Spleen (tissue), 11 donors: ENCODE measurements around the gene PRPF8. TPM values are rescaled to one million over a fixed set of nuclear protein-coding genes. Genes with fewer than 3 reads are reported as not detected.

Experiments used
- DNase-seq: peaks from one replicate; pipeline ENCODE4 v3.0.0-alpha.2; 2020
- H3K27ac ChIP-seq, 8 donors: fragments of 200-600 bp; sonication (generic) in 7 of 8; 1 replicate in 4 of 8; 2 replicates in 4 of 8; pipeline versions ENCODE4 v1.5.0 to v1.8.0; 2016 to 2021; ENCODE audit warnings: inconsistent platforms in 4 of 8, mild to moderate bottlenecking in 4 of 8, moderate library complexity in 1 of 8
- H3K27me3 ChIP-seq, 7 donors: fragments of 200-600 bp; sonication (generic) in 6 of 7; replicated peaks in 1 of 7; 1 replicate in 4 of 7; 2 replicates in 3 of 7; pipeline versions ENCODE4 v1.5.0 to v1.8.0; 2016 to 2021; ENCODE audit warnings: inconsistent platforms in 3 of 7, mild to moderate bottlenecking in 1 of 7
- H3K36me3 ChIP-seq, 6 donors: fragments of 200-600 bp; sonication (generic) in 5 of 6; 1 replicate in 4 of 6; 2 replicates in 2 of 6; pipeline versions ENCODE4 v1.5.0 to v1.8.0; 2016 to 2021; ENCODE audit warnings: inconsistent platforms in 2 of 6
- H3K4me1 ChIP-seq, 6 donors: fragments of 200-600 bp; sonication (generic) in 5 of 6; 1 replicate in 3 of 6; 2 replicates in 3 of 6; pipeline versions ENCODE4 v1.5.0 to v1.8.0; 2016 to 2021; ENCODE audit warnings: inconsistent platforms in 3 of 6
- H3K4me3 ChIP-seq, 8 donors: fragments of 200-600 bp; sonication (generic) in 7 of 8; 1 replicate in 4 of 8; 2 replicates in 4 of 8; pipeline versions ENCODE4 v1.5.0 to v1.8.0; 2016 to 2021; ENCODE audit warnings: inconsistent platforms in 4 of 8, mild to moderate bottlenecking in 4 of 8, moderate library complexity in 2 of 8
- H3K9me3 ChIP-seq, 8 donors: fragments of 200-600 bp; sonication (generic) in 7 of 8; 1 replicate in 4 of 8; 2 replicates in 4 of 8; pipeline versions ENCODE4 v1.5.0 to v1.8.0; 2016 to 2021; ENCODE audit warnings: inconsistent platforms in 4 of 8
- POLR2A ChIP-seq, 3 donors: fragments of 450-650 bp; IDR thresholded peaks; one replicate each; pipeline ENCODE4 v1.5.1; 2017; ENCODE audit warnings: antibody characterized with exemption in 3 of 3, mild to moderate bottlenecking in 1 of 3
- POLR2AphosphoS5 ChIP-seq, 3 donors: sonication (generic); formaldehyde crosslinking; IDR thresholded peaks; one replicate each; pipeline ENCODE4 v1.5.1; 2017; ENCODE audit warnings: antibody characterized with exemption in 3 of 3
- WGBS, 5 donors: extraction: QIAGEN DNeasy Blood & Tissue Kit in 3 of 5; methylation state at CpG; one replicate each; pipeline versions ENCODE4 v1.1.5 to v1.1.7; 2013 to 2018; 5-methylcytosine and 5-hydroxymethylcytosine counted together
- intact Hi-C: fragments of 100-400 bp; cut with DNase I; formaldehyde crosslinking; loops from one replicate; pipeline ENCODE4 v1.15.0; 2023; ENCODE audit warnings: low total_unique reads
- polyA plus RNA-seq, 3 donors: library from polyadenylated mRNA; stranded (reverse); fragments of 200-250 nt; gene quantifications; one replicate each; pipeline ENCODE4 v1.2.1, GENCODE V29; 2013
- total RNA-seq, 7 donors: library from RNA; depleted of rRNA in 3 of 7; stranded (reverse); fragments of >200 nt in 3 of 7; fragmentation: NEBNext Ultra II Directional in 4 of 7; extraction: Animal tissue kit (Norgen Biotek cat#: 25700) in 4 of 7; gene quantifications; one replicate each; pipeline versions ENCODE4 v1.1.0 to v1.2.1, GENCODE V29; 2016 to 2021
- TF ChIP-seq, protein P1 (sequence below), 11 experiments: fragments of 200-600 bp in 7 of 11; fragments of 450-650 bp in 4 of 11; sonication (generic) in 4 of 11; IDR thresholded peaks in 8 of 11; conservative IDR thresholded peaks in 3 of 11; 1 replicate in 7 of 11; 2 replicates in 4 of 11; pipeline versions ENCODE4 v1.4.0 to v1.8.0; 2016 to 2021; ENCODE audit warnings: antibody characterized with exemption in 11 of 11, inconsistent platforms in 4 of 11, mild to moderate bottlenecking in 1 of 11
- donor health status: healthy with polysubstance abuse.
- donor health status: DM: no; HTN: no; CAD: no; lungs with moderate emphysema.
- donor health status: DM: no; HTN: no; CAD: no.
- donor health status: Bipolar disorder and iron deficiency.
- donor health status: healthy.
- donor health status: DM: no; HTN: no; CAD: no.
- donor health status: DM: yes; HTN: yes; CAD: no.

PRPF8 gene
- total and polyA plus RNA-seq, 10 donors = 67.2 to 320 (median 239) TPM

DNA sequence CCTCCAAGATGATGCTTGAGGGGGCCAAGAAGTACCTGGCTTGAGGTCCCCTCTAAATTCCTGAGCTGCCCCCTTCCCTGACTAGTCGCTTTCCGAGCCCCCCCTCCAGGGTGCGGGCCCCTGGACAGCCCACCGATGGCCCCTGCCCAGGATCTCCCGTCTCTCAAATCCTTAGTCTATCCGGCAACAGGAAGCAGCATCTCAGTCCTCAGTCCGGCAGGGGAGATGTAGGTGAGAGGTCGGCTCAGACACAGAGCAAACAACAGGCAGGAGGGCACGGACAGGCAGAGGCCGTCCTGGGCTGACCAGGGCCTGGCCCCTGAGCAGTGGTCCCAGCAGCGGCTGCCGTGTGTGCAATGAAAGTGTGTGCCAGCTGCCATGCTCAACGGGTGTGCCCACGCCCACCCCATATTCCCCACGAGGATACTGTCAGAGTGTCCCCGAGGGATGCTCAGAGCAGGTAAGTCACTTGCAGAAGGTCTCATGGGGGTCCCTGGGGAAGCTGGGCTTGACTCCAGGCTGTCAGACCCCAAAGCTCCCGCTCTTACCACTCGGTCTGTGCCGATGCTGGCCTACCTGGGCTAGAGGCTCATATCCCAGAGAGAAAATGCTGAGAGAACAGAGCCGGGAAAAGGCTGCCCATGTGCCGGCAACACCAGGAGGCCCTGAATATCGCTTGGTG, 63.3 kb downstream of the PRPF8 start:
- WGBS, 5 donors = 68 to 87% (median 76%) methylated on average over 8 to 22 of the region's 22 CpGs
- Histone ChIP-seq H3K4me3 (no peak overlapping the region), H3K9me3 (no peaks in the 10 kb centered on the region), H3K27ac (peak overlapping the region in 1 of 8 donors; percentile 14), H3K36me3 (peaks cover 0 to 87% (median 2%) of the 10 kb centered on the region in 6 donors), H3K4me1 (peaks cover 7 to 78% (median 48%) of the 10 kb centered on the region in 6 donors), H3K27me3 (no peaks in the 10 kb centered on the region)
- intact Hi-C loops = no loop called here
- no peak for TF ChIP-seq POLR2A (IDR thresholded peaks at IDR 0.05)
- peak in 2 of 3 donors; percentile 17 to 26 for TF ChIP-seq POLR2AphosphoS5 (IDR thresholded peaks at IDR 0.05)
- DNase-seq = no peak

DNA sequence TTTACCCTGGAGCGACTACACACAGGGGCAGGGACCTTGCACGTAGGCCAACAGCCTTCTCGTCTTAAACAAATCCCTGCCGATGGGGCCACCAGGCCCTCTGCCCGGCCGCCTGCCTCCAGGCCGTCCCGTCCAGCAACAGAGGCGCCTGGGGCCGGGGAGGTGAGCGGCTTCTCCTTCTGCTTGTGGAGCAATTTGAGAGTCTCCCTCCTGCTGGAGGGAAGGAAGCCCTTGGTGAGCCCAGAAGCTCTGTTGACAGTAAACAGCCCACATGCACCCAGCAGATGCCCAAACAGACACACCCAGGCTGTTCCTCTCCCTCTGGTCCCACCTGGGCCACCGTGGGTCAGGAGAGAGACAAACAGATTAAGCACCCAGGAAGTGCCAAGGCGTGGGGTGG, 64.2 kb downstream of the PRPF8 start:
- Histone ChIP-seq H3K4me3 (no peak overlapping the region), H3K27me3 (no peaks in the 10 kb centered on the region), H3K36me3 (peaks cover 0 to 93% (median 2%) of the 10 kb centered on the region in 6 donors), H3K9me3 (no peaks in the 10 kb centered on the region), H3K4me1 (peaks cover 1 to 71% (median 39%) of the 10 kb centered on the region in 6 donors), H3K27ac (no peak overlapping the region)
- intact Hi-C loops = no loop called here
- TF ChIP-seq POLR2AphosphoS5 (IDR thresholded peaks at IDR 0.05) = peak in 1 of 3 donors; percentile 23
- no peak for TF ChIP-seq POLR2A (IDR thresholded peaks at IDR 0.05)
- TF ChIP-seq, protein P1, sequence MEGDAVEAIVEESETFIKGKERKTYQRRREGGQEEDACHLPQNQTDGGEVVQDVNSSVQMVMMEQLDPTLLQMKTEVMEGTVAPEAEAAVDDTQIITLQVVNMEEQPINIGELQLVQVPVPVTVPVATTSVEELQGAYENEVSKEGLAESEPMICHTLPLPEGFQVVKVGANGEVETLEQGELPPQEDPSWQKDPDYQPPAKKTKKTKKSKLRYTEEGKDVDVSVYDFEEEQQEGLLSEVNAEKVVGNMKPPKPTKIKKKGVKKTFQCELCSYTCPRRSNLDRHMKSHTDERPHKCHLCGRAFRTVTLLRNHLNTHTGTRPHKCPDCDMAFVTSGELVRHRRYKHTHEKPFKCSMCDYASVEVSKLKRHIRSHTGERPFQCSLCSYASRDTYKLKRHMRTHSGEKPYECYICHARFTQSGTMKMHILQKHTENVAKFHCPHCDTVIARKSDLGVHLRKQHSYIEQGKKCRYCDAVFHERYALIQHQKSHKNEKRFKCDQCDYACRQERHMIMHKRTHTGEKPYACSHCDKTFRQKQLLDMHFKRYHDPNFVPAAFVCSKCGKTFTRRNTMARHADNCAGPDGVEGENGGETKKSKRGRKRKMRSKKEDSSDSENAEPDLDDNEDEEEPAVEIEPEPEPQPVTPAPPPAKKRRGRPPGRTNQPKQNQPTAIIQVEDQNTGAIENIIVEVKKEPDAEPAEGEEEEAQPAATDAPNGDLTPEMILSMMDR (IDR thresholded peaks at IDR 0.05 in 8 of 11, conservative IDR thresholded peaks at IDR 0.05 in 3 of 11) = no peak
- WGBS, 5 donors = 74 to 90% (median 87%) methylated on average over 4 to 13 of the region's 13 CpGs
- no peak for DNase-seq

DNA sequence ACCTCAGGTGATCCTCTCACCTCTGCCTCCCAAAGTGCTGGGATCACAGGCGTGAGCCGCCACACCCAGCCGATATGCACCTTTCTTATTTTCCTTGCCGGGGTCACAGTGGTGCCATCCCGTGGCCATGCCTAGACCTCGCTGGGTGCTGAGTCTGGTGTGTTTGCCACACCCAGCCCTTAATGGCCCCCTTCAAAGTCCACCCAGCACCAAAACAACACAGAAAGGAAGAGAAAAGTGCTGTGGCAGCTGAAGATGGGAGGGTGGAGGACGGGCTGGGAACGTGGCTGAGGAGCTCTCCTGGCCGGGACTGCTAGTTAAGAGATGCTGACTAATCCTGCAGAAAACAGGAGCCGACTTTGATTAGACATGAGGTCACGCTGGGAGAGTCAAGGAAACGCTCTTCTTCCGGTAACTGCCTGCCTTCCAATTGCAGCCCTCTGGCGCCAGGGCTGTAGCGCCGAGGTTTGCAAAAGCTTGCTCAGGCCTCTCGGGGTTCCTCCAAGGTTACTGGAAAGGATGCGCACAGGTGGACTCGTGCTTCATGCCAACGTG, 67.0 kb downstream of the PRPF8 start:
- H3K36me3 ChIP-seq = peaks cover 0 to 95% (median 19%) of the 10 kb centered on the region in 6 donors
- intact Hi-C loops = no loop called here
- no peak for TF ChIP-seq POLR2A (IDR thresholded peaks at IDR 0.05)
- TF ChIP-seq POLR2AphosphoS5 (IDR thresholded peaks at IDR 0.05) = peak in 2 of 3 donors; percentile 46 to 61
- TF ChIP-seq, protein P1 (IDR thresholded peaks at IDR 0.05 in 8 of 11, conservative IDR thresholded peaks at IDR 0.05 in 3 of 11) = peak in 2 of 11 experiments; percentile 11 to 13
- H3K27me3 ChIP-seq = no peaks in the 10 kb centered on the region
- DNase-seq = no peak
- H3K4me3 ChIP-seq = no peak overlapping the region
- peaks cover 0 to 67% (median 30%) of the 10 kb centered on the region in 6 donors for H3K4me1 ChIP-seq
- WGBS, 5 donors = 55 to 67% (median 60%) methylated on average over 20 of the region's 20 CpGs
- peak overlapping the region in 6 of 8 donors; percentile 29 to 73 (median 58) for H3K27ac ChIP-seq
- no peaks in the 10 kb centered on the region for H3K9me3 ChIP-seq

DNA sequence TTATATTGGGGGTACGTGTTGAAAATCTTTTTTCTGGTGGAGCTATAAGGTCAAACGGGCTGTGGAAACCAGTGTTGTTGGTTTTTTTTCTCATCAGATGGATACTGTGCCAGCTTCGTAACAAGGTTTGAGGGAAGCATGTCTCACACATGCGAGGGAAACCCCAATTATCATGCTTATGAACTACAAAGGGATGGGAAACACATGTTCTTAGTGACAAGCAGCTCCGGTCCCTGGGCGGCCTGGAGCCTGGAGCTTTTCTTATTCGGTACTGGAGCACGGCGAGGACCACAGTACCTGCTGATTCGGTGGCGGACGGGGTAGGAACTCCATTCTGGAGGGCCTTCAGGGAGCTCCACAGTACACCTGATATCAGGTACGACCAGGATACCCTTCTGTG, 68.6 kb downstream of the PRPF8 start:
- no peaks in the 10 kb centered on the region for H3K9me3 ChIP-seq
- no peaks in the 10 kb centered on the region for H3K27me3 ChIP-seq
- no peak for DNase-seq
- TF ChIP-seq POLR2A (IDR thresholded peaks at IDR 0.05) = no peak
- peak in 1 of 3 donors; percentile 14 for TF ChIP-seq POLR2AphosphoS5 (IDR thresholded peaks at IDR 0.05)
- TF ChIP-seq, protein P1 (IDR thresholded peaks at IDR 0.05 in 8 of 11, conservative IDR thresholded peaks at IDR 0.05 in 3 of 11) = no peak
- peaks cover 0 to 71% (median 37%) of the 10 kb centered on the region in 6 donors for H3K4me1 ChIP-seq
- 83 to 90% (median 89%) methylated on average over 12 to 13 of the region's 13 CpGs for WGBS, 5 donors
- H3K4me3 ChIP-seq = no peak overlapping the region
- intact Hi-C loops = no loop called here
- H3K36me3 ChIP-seq = peaks cover 0 to 95% (median 24%) of the 10 kb centered on the region in 6 donors
- no peak overlapping the region for H3K27ac ChIP-seq
